Left lung (tissue), 10 donors: ENCODE measurements around the gene TSPEAR. TPM values are rescaled to one million over a fixed set of nuclear protein-coding genes. Genes with fewer than 3 reads are reported as not detected.
"Not testable (repeated sequence)": the region's sequence is repeated elsewhere in the genome, so short reads cannot be mapped to it uniquely, and the experiment has no call there.

Source experiments
- ATAC-seq: fragments of 200-7000 bp; cut with Tn5 transposase; one replicate; pipeline ENCODE4 v1.9.1; 2020; ENCODE audit warnings: moderate library complexity
- DNase-seq, 4 donors: peaks; one replicate each; pipeline ENCODE4 v3.0.0-alpha.2; 2013 to 2020
- H3K27ac ChIP-seq, 2 donors: fragments of 200-600 bp; sonication (generic) in 1 of 2; one replicate each; pipeline versions ENCODE4 v1.5.0 to v1.8.0; 2020 to 2021
- H3K27me3 ChIP-seq, 2 donors: fragments of 200-600 bp; sonication (generic) in 1 of 2; one replicate each; pipeline versions ENCODE4 v1.5.0 to v1.8.0; 2020 to 2021
- H3K36me3 ChIP-seq, 2 donors: fragments of 200-600 bp; sonication (generic) in 1 of 2; one replicate each; pipeline versions ENCODE4 v1.5.0 to v1.8.0; 2020 to 2021
- H3K4me1 ChIP-seq, 2 donors: fragments of 200-600 bp; one replicate each; pipeline ENCODE4 v1.8.0; 2021
- H3K4me3 ChIP-seq, 2 donors: fragments of 200-600 bp; sonication (generic) in 1 of 2; one replicate each; pipeline versions ENCODE4 v1.5.0 to v1.8.0; 2020 to 2021; ENCODE audit warnings: mild to moderate bottlenecking in 1 of 2
- H3K9me3 ChIP-seq, 2 donors: fragments of 200-600 bp; sonication (generic) in 1 of 2; one replicate each; pipeline versions ENCODE4 v1.5.0 to v1.8.0; 2020 to 2021
- intact Hi-C, 2 donors: fragments of 100-400 bp; cut with DNase I; formaldehyde crosslinking; loops; one replicate each; pipeline versions ENCODE4 v1.11.2 to v1.14.2; 2022
- polyA plus RNA-seq, 6 donors: library from polyadenylated mRNA; unstranded; fragments of 120-200 nt; gene quantifications; one replicate each; pipeline ENCODE4 v1.2.1, GENCODE V29; 2013; ENCODE audit not compliant: insufficient read length in 6 of 6
- total RNA-seq, 2 donors: library from RNA; stranded (reverse); fragmentation: NEBNext Ultra II Directional; extraction: Animal tissue kit (Norgen Biotek cat#: 25700); gene quantifications; one replicate each; pipeline ENCODE4 v1.2.1, GENCODE V29; 2021
- TF ChIP-seq, protein P1 (sequence below), 2 donors: fragments of 200-600 bp; sonication (generic) in 1 of 2; IDR thresholded peaks; one replicate each; pipeline versions ENCODE4 v1.5.0 to v1.8.0; 2021; ENCODE audit warnings: antibody characterized with exemption in 2 of 2
- donor health status: DM: no; HTN: yes; CAD: no.
- donor health status: DM: no; HTN: no; CAD: no.

The TSPEAR gene
- total and polyA plus RNA-seq, 8 donors: 0.10 to 4.7 (median 3.3) TPM

DNA sequence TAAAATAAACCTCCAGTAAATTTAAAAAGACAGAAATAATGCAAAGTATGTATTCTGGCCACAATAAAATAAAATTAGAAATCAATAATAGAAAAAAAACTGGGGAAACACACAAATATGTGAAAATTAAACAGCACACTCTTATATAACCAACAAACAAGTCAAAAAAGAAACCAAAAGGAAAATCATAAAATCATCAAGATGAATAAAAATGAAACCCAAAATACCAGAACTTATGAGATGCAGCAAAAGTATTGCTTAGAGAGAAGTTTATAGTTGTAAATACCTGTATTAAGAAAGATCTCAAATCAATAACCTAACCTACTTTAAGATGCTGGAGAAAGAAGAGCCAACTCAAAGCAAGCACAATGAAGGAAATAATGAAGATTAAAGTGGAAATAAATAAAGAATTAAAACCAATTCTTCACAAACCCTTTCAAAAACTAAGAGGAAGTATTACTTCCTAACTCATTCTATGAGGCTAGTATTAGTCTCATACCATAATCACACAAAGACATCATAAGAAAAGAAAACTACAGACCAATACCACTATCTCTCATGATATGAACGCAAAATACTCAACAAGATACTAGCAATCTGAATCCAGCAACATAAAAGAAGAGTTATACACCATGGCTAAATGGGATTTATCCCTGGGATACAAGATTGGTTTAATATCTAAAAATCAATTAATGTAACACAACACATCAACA lies 146.3 kb downstream of the TSPEAR start:
- DNase-seq: no peak
- TF ChIP-seq, protein P1, sequence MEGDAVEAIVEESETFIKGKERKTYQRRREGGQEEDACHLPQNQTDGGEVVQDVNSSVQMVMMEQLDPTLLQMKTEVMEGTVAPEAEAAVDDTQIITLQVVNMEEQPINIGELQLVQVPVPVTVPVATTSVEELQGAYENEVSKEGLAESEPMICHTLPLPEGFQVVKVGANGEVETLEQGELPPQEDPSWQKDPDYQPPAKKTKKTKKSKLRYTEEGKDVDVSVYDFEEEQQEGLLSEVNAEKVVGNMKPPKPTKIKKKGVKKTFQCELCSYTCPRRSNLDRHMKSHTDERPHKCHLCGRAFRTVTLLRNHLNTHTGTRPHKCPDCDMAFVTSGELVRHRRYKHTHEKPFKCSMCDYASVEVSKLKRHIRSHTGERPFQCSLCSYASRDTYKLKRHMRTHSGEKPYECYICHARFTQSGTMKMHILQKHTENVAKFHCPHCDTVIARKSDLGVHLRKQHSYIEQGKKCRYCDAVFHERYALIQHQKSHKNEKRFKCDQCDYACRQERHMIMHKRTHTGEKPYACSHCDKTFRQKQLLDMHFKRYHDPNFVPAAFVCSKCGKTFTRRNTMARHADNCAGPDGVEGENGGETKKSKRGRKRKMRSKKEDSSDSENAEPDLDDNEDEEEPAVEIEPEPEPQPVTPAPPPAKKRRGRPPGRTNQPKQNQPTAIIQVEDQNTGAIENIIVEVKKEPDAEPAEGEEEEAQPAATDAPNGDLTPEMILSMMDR (IDR thresholded peaks at IDR 0.05): no peak
- intact Hi-C loops: no loop called here
- Histone ChIP-seq H3K9me3 (peaks cover 0 to 7% of the 10 kb centered on the region in 2 donors), H3K36me3 (no peaks in the 10 kb centered on the region), H3K4me1 (no peaks in the 10 kb centered on the region), H3K4me3 (no peak overlapping the region), H3K27me3 (peaks cover 0 to 15% of the 10 kb centered on the region in 2 donors), H3K27ac (no peak overlapping the region)
- no peak for ATAC-seq

DNA sequence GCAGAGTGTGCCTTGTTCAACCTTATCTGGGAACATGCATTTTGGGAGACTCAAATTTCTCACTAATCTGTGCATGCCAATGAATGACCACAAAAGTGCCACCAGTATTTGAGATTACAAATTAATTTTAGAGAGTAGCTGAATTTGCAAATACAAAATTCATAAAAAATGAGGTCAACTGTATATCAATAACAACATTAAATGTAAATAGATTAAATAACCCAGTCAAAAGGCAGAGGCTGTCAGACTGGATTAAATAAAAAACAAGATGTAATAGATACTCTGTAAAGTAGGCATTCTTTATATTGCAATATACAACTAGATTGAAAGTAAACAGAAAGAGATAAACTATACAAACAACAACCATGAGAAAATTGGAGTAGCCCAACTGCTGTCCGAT lies 147.3 kb downstream of the TSPEAR start:
- ATAC-seq (no peak), DNase-seq (no peak)
- Histone ChIP-seq H3K4me3 (no peak overlapping the region), H3K36me3 (no peaks in the 10 kb centered on the region), H3K4me1 (no peaks in the 10 kb centered on the region), H3K27me3 (peaks cover 0 to 10% of the 10 kb centered on the region in 2 donors), H3K27ac (no peak overlapping the region), H3K9me3 (peaks cover 0 to 7% of the 10 kb centered on the region in 2 donors)
- TF ChIP-seq, protein P1 (IDR thresholded peaks at IDR 0.05): no peak
- intact Hi-C loops: no loop called here

DNA sequence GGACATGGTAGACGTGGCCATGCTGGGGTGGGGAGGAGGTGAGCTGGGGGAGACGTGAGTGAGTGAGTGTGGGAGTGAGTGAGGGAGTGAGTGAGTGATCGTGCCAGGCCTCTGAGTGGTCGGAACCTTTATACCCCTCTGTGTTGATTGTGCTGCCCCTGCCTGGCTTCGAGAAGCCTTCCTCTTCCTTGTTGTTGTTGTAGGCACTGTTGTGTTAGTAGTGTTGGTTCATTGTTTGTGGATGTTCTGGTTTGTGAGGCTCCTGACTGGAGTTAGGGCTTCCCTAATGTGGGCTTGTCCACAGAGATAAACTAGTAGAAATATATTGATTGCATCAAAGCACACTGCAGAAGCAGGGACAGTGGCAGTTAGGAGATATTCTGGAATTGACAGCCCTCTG lies 152.7 kb downstream of the TSPEAR start, which contains the start of gene KRTAP10-3:
KRTAP10-3 (minus strand) TSS at position 101 of the 400 bp plus-strand sequence; CDS start at position 21, 80 bp downstream.
- ATAC-seq (no peak), DNase-seq (no peak)
- Histone ChIP-seq H3K4me3 (no peak within 1 kb of the TSS), H3K27ac (no peak within 1 kb of the TSS), H3K27me3 (peaks cover 4 to 35% of the 10 kb centered on the region in 2 donors), H3K9me3 (peaks cover 0 to 7% of the 10 kb centered on the region in 2 donors), H3K36me3 (no peaks in the 10 kb centered on the region), H3K4me1 (no peaks in the 10 kb centered on the region)
- TF ChIP-seq, protein P1 (IDR thresholded peaks at IDR 0.05): no peak
- intact Hi-C loops: no loop called here

DNA sequence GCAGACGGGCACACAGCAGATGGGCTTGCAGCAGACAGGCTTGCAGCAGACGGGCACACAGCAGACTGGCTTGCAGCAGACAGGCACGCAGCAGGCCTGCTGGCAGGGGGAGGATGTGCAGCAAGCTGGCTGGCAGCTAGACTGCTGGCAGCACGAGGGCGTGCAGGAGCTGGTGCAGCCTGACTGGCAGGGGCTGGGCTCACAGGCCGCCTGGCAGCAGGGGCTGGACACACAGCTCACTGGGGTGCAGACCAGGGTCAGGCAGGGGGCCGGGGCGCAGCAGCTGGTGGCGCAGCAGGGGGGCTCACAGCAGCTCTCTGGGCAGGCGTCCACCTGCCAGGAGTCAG lies 153.1 kb downstream of the TSPEAR start:
- H3K36me3 ChIP-seq, H3K9me3 ChIP-seq, H3K4me3 ChIP-seq, intact Hi-C loops, ATAC-seq, H3K4me1 ChIP-seq, H3K27ac ChIP-seq: not testable (repeated sequence)
- peak in 1 of 4 donors; percentile 57 for DNase-seq
- H3K27me3 ChIP-seq: peaks cover 4 to 35% of the 10 kb centered on the region in 2 donors

DNA sequence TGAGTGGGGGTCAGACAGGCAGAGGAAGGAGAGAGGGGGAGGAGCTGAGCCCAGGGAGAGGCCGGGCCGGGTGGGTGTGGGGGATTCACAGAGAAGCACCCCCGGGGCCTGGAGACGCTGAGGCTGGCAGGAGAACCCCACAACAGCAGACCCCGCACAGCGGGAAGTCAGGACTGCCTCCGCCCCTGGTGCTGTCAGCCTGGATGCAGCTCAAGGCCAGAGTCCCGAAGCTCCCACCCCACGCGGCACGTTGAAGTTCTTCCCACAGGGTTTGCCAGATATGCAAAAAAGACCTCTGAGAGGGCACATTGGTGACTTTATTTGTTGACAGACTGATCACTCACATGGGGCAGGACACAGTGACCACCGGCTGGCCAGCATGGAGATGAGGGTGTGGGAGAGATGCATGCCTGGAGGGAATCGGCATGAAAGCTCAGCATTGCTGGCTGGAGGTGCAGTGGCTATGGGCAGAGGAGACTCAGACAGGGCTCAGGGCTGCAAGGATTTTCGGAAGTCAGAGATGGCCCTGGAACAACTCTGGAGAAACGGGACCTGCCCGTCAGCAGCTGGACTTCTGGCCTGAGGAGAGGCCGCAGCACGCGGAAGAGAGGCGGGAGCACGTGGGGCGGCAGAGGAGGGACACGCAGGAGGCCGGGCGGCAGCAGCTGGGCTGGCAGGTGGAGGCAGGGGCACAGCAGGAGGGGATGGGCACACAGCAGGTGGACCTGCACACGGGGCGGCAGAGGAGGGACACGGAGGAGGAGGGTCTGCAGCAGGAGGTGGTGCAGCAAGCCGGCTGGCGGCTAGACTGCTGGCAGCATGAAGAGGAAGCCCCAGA lies 153.7 kb downstream of the TSPEAR start:
- peaks cover 0 to 7% of the 10 kb centered on the region in 2 donors for H3K9me3 ChIP-seq
- H3K36me3 ChIP-seq: no peaks in the 10 kb centered on the region
- TF ChIP-seq, protein P1 (IDR thresholded peaks at IDR 0.05): no peak
- H3K4me1 ChIP-seq: no peaks in the 10 kb centered on the region
- no peak overlapping the region for H3K4me3 ChIP-seq
- peaks cover 4 to 36% of the 10 kb centered on the region in 2 donors for H3K27me3 ChIP-seq
- H3K27ac ChIP-seq: no peak overlapping the region
- DNase-seq (peak in 1 of 4 donors; percentile 70), ATAC-seq (no peak)
- intact Hi-C loops: no loop called here
